GM18498 (cell line): ENCODE results near the gene PML.
A peak's percentile ranks its signal among the peaks of the same experiment; 100 is the strongest.

Source experiments
- ATAC-seq: cut with Tn5 transposase; IDR thresholded peaks from one replicate; pipeline ENCODE4 v1.9.1; 2021; ENCODE audit warnings: mild to moderate bottlenecking, moderate library complexity; ENCODE audit not compliant: unreplicated experiment

PML gene

GRCh38 chr15:73984208-73984979, 10.1 kb upstream of the PML start:
- ATAC-seq: no peak

- ATAC-seq: no peak
Measured at GRCh38 chr15:73985101-73985873, 9.2 kb upstream of the PML start.

DNA sequence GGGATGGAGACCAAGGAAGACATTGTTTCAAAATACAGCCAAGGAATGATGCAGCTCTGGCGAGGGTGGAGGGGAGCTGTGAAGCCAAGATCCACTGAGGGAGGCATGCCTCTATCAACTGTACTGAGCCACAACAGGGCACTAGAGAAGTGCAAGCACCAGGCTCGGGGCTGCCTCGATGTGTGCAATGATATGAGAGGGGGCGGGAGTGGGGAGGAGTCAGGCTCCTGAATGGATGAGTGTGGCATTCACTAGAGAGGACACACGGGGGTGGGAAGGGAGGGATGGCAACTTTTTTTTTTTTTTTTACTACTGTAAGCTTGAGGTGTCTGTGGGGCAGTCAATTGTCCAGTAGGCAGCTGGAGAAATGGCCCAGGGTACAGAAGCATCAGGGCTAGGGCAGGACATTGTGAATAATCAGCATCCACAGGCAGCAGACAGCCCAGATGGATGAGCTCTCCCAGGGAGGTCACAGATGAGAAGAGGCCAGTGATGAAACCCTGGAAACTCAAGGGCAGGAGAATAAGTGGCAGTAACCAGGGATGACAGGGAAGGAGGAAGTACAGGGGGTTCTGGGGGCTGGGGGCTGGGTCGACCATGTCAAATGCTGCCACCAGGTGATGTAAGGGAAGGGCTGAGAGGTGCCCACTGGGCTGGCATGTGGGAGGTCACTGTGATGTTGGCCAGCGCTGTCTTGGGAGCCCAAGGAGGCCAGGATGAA, 8.3 kb upstream of the PML start:
- ATAC-seq: no peak

- no peak for ATAC-seq
Measured at GRCh38 chr15:73986776-73987056, 7.8 kb upstream of the PML start.

- ATAC-seq: no peak
Measured at GRCh38 chr15:73987250-73987649, 7.3 kb upstream of the PML start.

DNA sequence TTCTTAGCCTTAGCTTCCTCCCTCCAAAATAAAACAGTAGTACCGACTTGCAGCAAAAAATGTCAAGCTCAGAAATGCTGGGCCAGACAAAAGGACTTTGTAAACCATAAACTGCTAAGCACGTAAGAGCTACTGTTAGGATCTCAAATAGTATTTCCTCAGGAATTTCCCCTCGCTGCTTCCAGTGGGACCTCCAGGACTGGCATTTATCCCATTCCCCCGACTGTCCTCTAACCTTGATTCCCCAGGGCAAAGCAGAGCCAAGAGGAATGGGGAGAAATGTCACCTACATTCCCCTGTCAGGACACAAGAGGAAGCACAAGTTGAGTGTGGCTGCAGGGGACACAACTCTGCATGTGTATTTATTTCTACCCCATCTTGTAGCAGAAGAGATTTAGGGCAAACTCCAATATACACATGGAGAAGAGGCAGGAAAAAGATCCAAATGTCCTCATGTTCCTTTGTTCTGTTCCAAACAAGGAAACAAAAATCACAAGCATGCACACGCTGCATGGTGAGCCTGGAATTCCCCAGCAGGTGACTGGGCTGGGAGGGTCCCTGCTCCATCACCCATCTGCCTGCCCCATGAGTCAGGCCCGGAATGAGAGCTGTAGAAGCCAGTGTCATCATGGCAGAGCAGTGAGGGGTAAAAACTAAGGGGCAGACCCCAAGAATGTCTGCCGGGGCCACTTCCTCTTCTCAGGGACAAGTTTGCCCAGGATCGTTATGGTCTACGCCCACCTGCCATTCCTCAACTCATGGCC, 6.7 kb upstream of the PML start:
- ATAC-seq: no peak

DNA sequence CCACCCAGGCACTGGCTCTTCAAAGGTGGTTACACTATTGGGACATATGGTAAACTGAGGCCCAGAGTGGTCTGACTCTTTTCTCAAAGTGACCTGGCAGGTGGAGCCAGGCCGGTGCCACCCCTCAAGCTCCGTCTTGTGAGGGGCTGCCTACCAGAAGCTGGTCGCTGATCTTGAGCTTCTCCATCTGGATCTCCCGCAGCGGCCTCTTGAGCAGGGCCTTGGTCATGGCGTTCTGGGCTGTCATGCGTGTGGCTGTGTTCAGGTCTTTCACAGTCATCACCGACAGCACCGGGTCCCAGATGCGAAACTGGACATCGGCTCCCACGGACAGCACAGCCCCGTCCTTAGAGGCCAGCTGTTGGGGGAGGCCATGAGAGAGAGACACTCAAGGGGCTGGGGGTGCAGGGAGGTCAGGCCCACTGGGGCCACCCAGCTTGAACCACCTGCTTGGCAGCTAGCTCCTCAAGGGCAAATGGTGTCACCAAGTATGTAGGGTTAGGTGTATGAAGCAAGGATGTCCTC, 6.0 kb upstream of the PML start:
- ATAC-seq: no peak

- no peak for ATAC-seq
Measured at GRCh38 chr15:73989001-73989798, 5.3 kb upstream of the PML start.

GRCh38 chr15:73990250-73991005, 4.1 kb upstream of the PML start:
- ATAC-seq: no peak

DNA sequence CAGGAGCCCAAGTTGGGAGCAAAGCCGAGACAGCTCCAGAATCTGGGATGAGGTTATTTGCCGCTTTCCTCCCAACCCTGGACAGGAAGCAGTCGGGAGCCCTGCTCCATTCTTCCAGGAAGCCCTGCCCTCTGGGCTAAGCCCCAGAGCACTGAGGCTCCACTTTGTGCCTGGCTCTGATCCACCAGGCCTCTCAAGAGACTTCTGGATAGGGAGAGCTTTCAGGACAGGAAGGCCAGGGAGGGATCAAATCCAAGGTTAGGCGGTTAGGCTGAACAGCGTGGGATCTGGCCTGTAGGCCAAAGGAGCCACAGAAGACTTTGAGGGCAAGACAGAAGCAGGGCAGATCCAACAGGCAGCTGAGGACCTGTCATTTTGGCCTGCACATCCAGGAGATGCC, 3.3 kb upstream of the PML start:
- no peak for ATAC-seq

DNA sequence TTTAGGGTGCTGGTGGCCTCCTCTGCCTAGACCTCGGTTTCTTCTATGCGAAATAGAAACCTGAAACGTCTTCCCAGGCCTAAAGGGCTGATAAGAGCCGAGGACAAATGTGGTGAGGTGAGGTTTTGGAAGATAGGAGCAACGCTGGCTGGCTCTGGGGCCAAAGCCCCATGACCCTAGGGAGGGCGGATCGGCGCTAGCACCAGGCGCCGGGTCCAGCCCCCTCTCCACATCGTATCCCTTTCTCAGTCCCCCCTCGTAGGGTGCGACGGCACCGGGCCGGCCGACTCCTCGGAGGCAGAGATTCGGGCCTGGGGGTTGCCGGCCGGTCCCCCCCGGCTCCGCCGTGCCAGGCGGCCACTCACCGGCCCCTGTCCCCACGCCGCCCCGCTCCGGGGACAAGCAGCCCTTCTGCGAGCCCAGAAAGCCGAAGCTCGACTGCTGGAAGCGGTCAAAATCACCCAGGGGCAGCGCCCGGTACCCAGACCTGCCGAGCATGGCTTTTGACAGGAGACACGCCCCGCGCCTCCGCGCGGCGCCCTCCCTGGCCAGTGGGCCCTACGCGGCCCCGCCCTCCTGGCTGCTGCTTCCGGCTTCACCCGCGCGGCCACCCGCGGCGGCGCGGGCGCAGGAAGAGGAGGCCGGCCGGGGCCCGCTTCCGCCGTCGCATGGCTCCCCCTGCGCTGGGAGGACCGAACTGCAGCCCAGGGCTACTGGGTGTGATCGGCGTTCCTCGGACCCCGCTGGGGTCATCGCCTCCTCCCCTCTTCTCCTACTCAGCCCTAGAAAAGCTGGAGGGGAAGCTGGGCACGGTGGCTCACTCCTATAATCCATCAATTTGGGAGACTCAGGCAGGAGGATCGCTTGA, 2.6 kb upstream of the PML start, which contains the start of gene STOML1:
Gene STOML1 (minus strand): TSS at position 570 of the 868 bp plus-strand sequence. CDS start 72 bp downstream, at position 498.
- ATAC-seq: peak; percentile 79

- ATAC-seq: no peak
Measured at GRCh38 chr15:73992594-73992898, 2.0 kb upstream of the PML start.

GRCh38 chr15:73993211-73993994, 1.1 kb upstream of the PML start:
- ATAC-seq: no peak

- ATAC-seq: no peak
Measured at GRCh38 chr15:73994912-73995622, 551 bp downstream of the PML start.

- no peak for ATAC-seq
Measured at GRCh38 chr15:73996267-73996666, 1.8 kb downstream of the PML start.

- ATAC-seq: no peak
Measured at GRCh38 chr15:73996939-73997338, 2.4 kb downstream of the PML start.

- no peak for ATAC-seq
Measured at GRCh38 chr15:73997986-73998385, 3.5 kb downstream of the PML start.
